GM12891 (cell line): ENCODE results near the gene ENO4.

Experiments used
- PAX5 ChIP-seq: IDR thresholded peaks from 2 replicates; pipeline ENCODE4 v1.6.1; 2011; ENCODE audit warnings: low read length, moderate library complexity, mild to moderate bottlenecking; ENCODE audit not compliant: insufficient read depth, severe bottlenecking
- POLR2A ChIP-seq: IDR thresholded peaks from 2 replicates; pipeline ENCODE4 v1.6.1; 2011; ENCODE audit warnings: low read depth, low read length, control low read depth
- POLR2AphosphoS5 ChIP-seq: IDR thresholded peaks from 2 replicates; pipeline ENCODE4 v1.6.1; 2011; ENCODE audit warnings: low read depth, low read length, control low read depth
- POU2F2 ChIP-seq: IDR thresholded peaks from 2 replicates; pipeline ENCODE4 v1.6.1; 2011; ENCODE audit warnings: low read depth, mild to moderate bottlenecking, control low read depth, low read length, moderate library complexity
- SPI1 ChIP-seq: IDR thresholded peaks from 2 replicates; pipeline ENCODE4 v1.6.1; 2011; ENCODE audit warnings: low read depth, low read length, control low read depth
- TAF1 ChIP-seq: IDR thresholded peaks from 2 replicates; pipeline ENCODE4 v1.6.1; 2011; ENCODE audit warnings: low read depth, low read length, control low read depth

DNA sequence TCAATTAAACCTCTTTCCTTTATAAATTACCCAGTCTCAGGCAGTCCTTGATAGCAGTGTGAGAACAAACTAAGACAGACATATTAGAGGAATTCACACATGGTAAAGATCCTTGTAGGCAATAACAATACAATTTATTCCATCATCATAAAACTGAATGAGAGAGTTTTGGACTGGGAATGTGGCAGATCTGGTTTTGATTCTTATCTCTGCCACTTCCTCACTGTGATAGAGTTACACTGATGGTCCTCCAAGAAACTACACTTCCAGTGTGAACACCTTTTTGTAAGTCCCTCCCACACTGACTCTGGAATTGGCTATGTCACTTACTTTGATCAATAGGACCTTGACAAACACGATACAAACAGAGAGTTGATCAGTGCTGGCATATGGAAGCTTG is 2.9 kb downstream of the ENO4 start:
- no peak for TF ChIP-seq POLR2AphosphoS5
- TF ChIP-seq POLR2A = no peak
- no peak for TF ChIP-seq TAF1
- TF ChIP-seq SPI1 = no peak
- no peak for TF ChIP-seq PAX5
- TF ChIP-seq POU2F2 = no peak
